Activated CD8-positive, alpha-beta memory T cell treated with anti-CD3 and anti-CD28 coated beads for 36 hours (primary cell): ENCODE data around the gene WDR13. TPM values are rescaled to one million over a fixed set of nuclear protein-coding genes. Genes with fewer than 3 reads are reported as not detected.

Experiments
- CTCF ChIA-PET: fragments of 350-600 bp; sonication (Branson Sonifier 250); formaldehyde crosslinking; loops from one replicate; lab custom pipeline; 2021; ENCODE audit warnings: antibody characterized with exemption; lab: Charles Lee
- POLR2A ChIA-PET: fragments of 350-600 bp; sonication (Branson Sonifier 250); formaldehyde crosslinking; loops from one replicate; lab custom pipeline; 2021; ENCODE audit warnings: antibody characterized with exemption; lab: Charles Lee
- total RNA-seq, 2 experiments: library from RNA; stranded (reverse); gene quantifications; one replicate each; pipeline ENCODE4 v1.2.3, GENCODE V29; 2021

Gene WDR13
- total RNA-seq, 2 experiments from 2014 or later = 35.0 to 38.2 TPM

GRCh38 chrX:48590203-48591103 lies 6.8 kb upstream of the WDR13 start:
- POLR2A ChIA-PET = no interaction called here
- CTCF ChIA-PET = no interaction called here

- POLR2A ChIA-PET = no interaction called here
- CTCF ChIA-PET = no interaction called here
These were observed 6.0 kb upstream of the WDR13 start for GRCh38 chrX:48591255-48591791.

- ChIA-PET CTCF (interaction anchor here (0.6 kb wide), 1 partner anchor 12 kb away, joined by 3 read pairs; no protein-coding TSS in a partner anchor), POLR2A (no interaction called here)
These were observed 4.3 kb upstream of the WDR13 start for GRCh38 chrX:48592971-48593370.

- ChIA-PET POLR2A (interaction anchor here (1.2 kb wide), 1 partner anchor 15 kb away, joined by 8 read pairs; no protein-coding TSS in a partner anchor), CTCF (no interaction called here)
These were observed 1.4 kb upstream of the WDR13 start for GRCh38 chrX:48595929-48596328.

- ChIA-PET CTCF (no interaction called here), POLR2A (interaction anchor here (1.0 kb wide), 1 partner anchor 24 kb away, joined by 3 read pairs; no protein-coding TSS in a partner anchor)
These were observed 1.3 kb downstream of the WDR13 start for GRCh38 chrX:48598614-48599013.

GRCh38 chrX:48599341-48599740 lies 2.0 kb downstream of the WDR13 start:
- CTCF ChIA-PET = no interaction called here
- POLR2A ChIA-PET = no interaction called here

GRCh38 chrX:48600226-48600625 lies 2.9 kb downstream of the WDR13 start:
- ChIA-PET CTCF (no interaction called here), POLR2A (no interaction called here)

GRCh38 chrX:48601741-48602394 lies 4.6 kb downstream of the WDR13 start:
- ChIA-PET POLR2A (no interaction called here), CTCF (no interaction called here)

GRCh38 chrX:48604701-48605100 lies 7.4 kb downstream of the WDR13 start:
- CTCF ChIA-PET = no interaction called here
- POLR2A ChIA-PET = no interaction called here

- ChIA-PET POLR2A (interaction anchor here (0.6 kb wide), 1 partner anchor 56 kb away, joined by 4 read pairs; no protein-coding TSS in a partner anchor), CTCF (no interaction called here)
These were observed 8.8 kb downstream of the WDR13 start for GRCh38 chrX:48606091-48606490.

GRCh38 chrX:48611703-48612102 lies 14.4 kb downstream of the WDR13 start:
- ChIA-PET POLR2A (interaction anchor here (0.7 kb wide), 1 partner anchor 190 kb away, joined by 8 read pairs; the partner anchor contains the start of gene HDAC6), CTCF (no interaction called here)

GRCh38 chrX:48613502-48614160 lies 16.3 kb downstream of the WDR13 start:
- POLR2A ChIA-PET = no interaction called here
- CTCF ChIA-PET = no interaction called here

GRCh38 chrX:48616576-48616975 lies 19.3 kb downstream of the WDR13 start:
- POLR2A ChIA-PET = no interaction called here
- CTCF ChIA-PET = no interaction called here

- ChIA-PET POLR2A (no interaction called here), CTCF (interaction anchor here (1.1 kb wide), 1 partner anchor 30 kb away, joined by 3 read pairs; no protein-coding TSS in a partner anchor)
These were observed 20.4 kb downstream of the WDR13 start for GRCh38 chrX:48617542-48618340.

GRCh38 chrX:48626401-48627298 lies 29.4 kb downstream of the WDR13 start:
- ChIA-PET POLR2A (no interaction called here), CTCF (no interaction called here)

GRCh38 chrX:48631376-48632090 lies 34.2 kb downstream of the WDR13 start:
- CTCF ChIA-PET = interaction anchor here (0.7 kb wide), 1 partner anchor 306 kb away, joined by 3 read pairs; no protein-coding TSS in a partner anchor
- POLR2A ChIA-PET = no interaction called here

GRCh38 chrX:48632207-48632606 lies 34.9 kb downstream of the WDR13 start:
- POLR2A ChIA-PET = no interaction called here
- CTCF ChIA-PET = no interaction called here
